IMR-90 (cell line): Measurements from ENCODE around the gene PFKP. TPM values are rescaled to one million over a fixed set of nuclear protein-coding genes. Genes with fewer than 3 reads are reported as not detected.

Experiments used
- ATAC-seq: fragments of 200-7000 bp; cut with Tn5 transposase; 2 replicates; pipeline ENCODE4 v1.9.1; 2020; ENCODE audit warnings: low read depth, mild to moderate bottlenecking, moderate library complexity
- BruUV-seq: library from RNA; stranded (reverse); fragments of 400-500 nt; replicated peaks from 2 replicates; lab custom pipeline; 2021; lab: Mats Ljungman, UMichigan
- CTCF ChIA-PET: fragments of 300-600 bp; formaldehyde crosslinking; extraction: SDS; loops from one replicate; lab custom pipeline; 2021; ENCODE audit warnings: antibody characterized with exemption; lab: Yijun Ruan, JAX
- POLR2A ChIA-PET: fragments of 300-600 bp; sonication (Branson Sonifier 250); formaldehyde crosslinking; loops from one replicate; lab custom pipeline; 2022; ENCODE audit warnings: antibody characterized with exemption; ENCODE audit not compliant: unreplicated experiment; lab: Charles Lee
- DNase-seq: peaks from one replicate; pipeline ENCODE4 v3.0.0; 2013
- H2AFZ ChIP-seq: replicated peaks from 2 replicates; pipeline ENCODE3; 2013; ENCODE audit warnings: low read length, mild to moderate bottlenecking; ENCODE audit not compliant: poor library complexity
- H2AK5ac ChIP-seq: 2 replicates; pipeline ENCODE4 v1.6.1; 2013; ENCODE audit warnings: low read depth, low read length, inconsistent platforms
- H2AK9ac ChIP-seq: replicated peaks from 2 replicates; pipeline ENCODE3; 2013; ENCODE audit warnings: mild to moderate bottlenecking, low read depth, low read length, moderate library complexity; ENCODE audit not compliant: poor library complexity
- H2BK120ac ChIP-seq: 2 replicates; pipeline ENCODE4 v1.6.1; 2013; ENCODE audit warnings: low read depth, low read length, inconsistent platforms
- H2BK15ac ChIP-seq: 3 replicates; pipeline ENCODE4 v1.6.1; 2013; ENCODE audit warnings: low read depth, low read length, inconsistent platforms
- H2BK20ac ChIP-seq: 2 replicates; pipeline ENCODE4 v1.6.1; 2013; ENCODE audit warnings: low read depth, mild to moderate bottlenecking, inconsistent platforms, low read length, moderate library complexity
- H2BK5ac ChIP-seq: 2 replicates; pipeline ENCODE4 v1.6.1; 2013; ENCODE audit warnings: mild to moderate bottlenecking, low read depth, low read length, inconsistent platforms; ENCODE audit not compliant: poor library complexity, severe bottlenecking
- H3K14ac ChIP-seq: replicated peaks from 2 replicates; pipeline ENCODE4 v1.6.1; 2013; ENCODE audit warnings: low read depth, low read length, inconsistent platforms
- H3K18ac ChIP-seq: 2 replicates; pipeline ENCODE4 v1.6.1; 2013; ENCODE audit warnings: low read depth, low read length, control low read depth
- H3K23ac ChIP-seq: 2 replicates; pipeline ENCODE4 v1.6.1; 2013; ENCODE audit warnings: low read depth, low read length, inconsistent platforms
- H3K27ac ChIP-seq: 2 replicates; pipeline ENCODE4 v1.5.1; 2013; ENCODE audit warnings: mild to moderate bottlenecking, control low read depth, low read length; ENCODE audit not compliant: insufficient read depth
- H3K27me3 ChIP-seq: 2 replicates; pipeline ENCODE4 v1.6.1; 2013; ENCODE audit warnings: low read length; ENCODE audit not compliant: control insufficient read depth, insufficient read depth
- H3K36me3 ChIP-seq: 2 replicates; pipeline ENCODE4 v1.6.1; 2013; ENCODE audit warnings: low read length, mixed read lengths; ENCODE audit not compliant: control insufficient read depth, insufficient read depth
- H3K4ac ChIP-seq: 2 replicates; pipeline ENCODE4 v1.6.1; 2013; ENCODE audit warnings: low read depth, low read length, inconsistent platforms
- H3K4me1 ChIP-seq: 2 replicates; pipeline ENCODE4 v1.6.1; 2013; ENCODE audit warnings: low read length, mixed read lengths; ENCODE audit not compliant: control insufficient read depth, insufficient read depth
- H3K4me2 ChIP-seq: 2 replicates; pipeline ENCODE4 v1.6.1; 2013; ENCODE audit warnings: low read depth, mild to moderate bottlenecking, control low read depth, low read length, moderate library complexity
- H3K4me3 ChIP-seq: 2 replicates; pipeline ENCODE4 v1.5.1; 2013; ENCODE audit warnings: low read depth, mild to moderate bottlenecking, control low read depth, low read length, moderate library complexity; ENCODE audit not compliant: insufficient read depth
- H3K56ac ChIP-seq: 2 replicates; pipeline ENCODE4 v1.6.1; 2013; ENCODE audit warnings: low read length, inconsistent platforms; ENCODE audit not compliant: insufficient read depth; ENCODE audit errors: extremely low read depth
- H3K79me1 ChIP-seq, 2 experiments: 2 replicates each; pipeline ENCODE4 v1.6.1; 2013; ENCODE audit warnings: low read length in 2 of 2, inconsistent platforms in 1 of 2, low read depth in 1 of 2
- H3K9ac ChIP-seq: 2 replicates; pipeline ENCODE4 v1.6.1; 2013; ENCODE audit warnings: low read depth, low read length, control low read depth
- H3K9me1 ChIP-seq: 2 replicates; pipeline ENCODE4 v1.6.1; 2013; ENCODE audit warnings: low read length, inconsistent platforms; ENCODE audit not compliant: insufficient read depth
- H3K9me3 ChIP-seq: 2 replicates; pipeline ENCODE4 v1.6.1; 2013; ENCODE audit warnings: low read length; ENCODE audit not compliant: control insufficient read depth, insufficient read depth
- H4K20me1 ChIP-seq: 2 replicates; pipeline ENCODE4 v1.6.1; 2013; ENCODE audit warnings: low read length, inconsistent platforms; ENCODE audit not compliant: insufficient read depth
- H4K5ac ChIP-seq: 2 replicates; pipeline ENCODE4 v1.6.1; 2013; ENCODE audit warnings: mild to moderate bottlenecking, low read depth, low read length, control low read depth
- H4K8ac ChIP-seq, 2 experiments: 2 replicates each; pipeline ENCODE4 v1.6.1; 2013; ENCODE audit warnings: low read depth in 2 of 2, low read length in 2 of 2, control low read depth in 1 of 2, inconsistent platforms in 1 of 2
- H4K91ac ChIP-seq: 2 replicates; pipeline ENCODE4 v1.6.1; 2013; ENCODE audit warnings: low read depth, low read length, inconsistent platforms; ENCODE audit not compliant: insufficient read depth
- BHLHE40 ChIP-seq: fragments of 150-350 bp; IDR thresholded peaks from 2 replicates; pipeline ENCODE4 v1.6.1; 2016; ENCODE audit warnings: mild to moderate bottlenecking, low read depth, low read length
- CEBPB ChIP-seq: IDR thresholded peaks from 2 replicates; pipeline ENCODE4 v1.6.1; 2012; ENCODE audit warnings: low read depth, low read length, improper control_type of control experiment
- CHD1 ChIP-seq: IDR thresholded peaks from 2 replicates; pipeline ENCODE4 v1.6.1; 2012; ENCODE audit warnings: low read depth, low read length, improper control_type of control experiment
- ELK1 ChIP-seq: fragments of 150-350 bp; IDR thresholded peaks from 2 replicates; pipeline ENCODE4 v1.6.1; 2016; ENCODE audit warnings: low read depth, mild to moderate bottlenecking, low read length, moderate library complexity, borderline replicate concordance
- MAZ ChIP-seq: IDR thresholded peaks from 2 replicates; pipeline ENCODE4 v1.6.1; 2012; ENCODE audit warnings: low read depth, mild to moderate bottlenecking, low read length, improper control_type of control experiment, moderate library complexity, borderline replicate concordance
- MXI1 ChIP-seq: IDR thresholded peaks from 2 replicates; pipeline ENCODE4 v1.6.1; 2012; ENCODE audit warnings: low read depth, mild to moderate bottlenecking, low read length, moderate library complexity, borderline replicate concordance
- NFE2L2 ChIP-seq: fragments of 150-350 bp; IDR thresholded peaks from 2 replicates; pipeline ENCODE4 v1.6.1; 2016; ENCODE audit warnings: low read depth, mild to moderate bottlenecking, low read length
- POLR2A ChIP-seq: IDR thresholded peaks from 2 replicates; pipeline ENCODE4 v1.6.1; 2012; ENCODE audit warnings: mild to moderate bottlenecking, low read depth, low read length
- RAD21 ChIP-seq: IDR thresholded peaks from 2 replicates; pipeline ENCODE4 v1.6.1; 2012; ENCODE audit warnings: low read length, improper control_type of control experiment
- RCOR1 ChIP-seq: IDR thresholded peaks from 2 replicates; pipeline ENCODE4 v1.6.1; 2012; ENCODE audit warnings: mild to moderate bottlenecking, low read length, improper control_type of control experiment; ENCODE audit not compliant: insufficient replicate concordance
- RFX5 ChIP-seq: IDR thresholded peaks from 2 replicates; pipeline ENCODE4 v1.8.0; 2012; ENCODE audit warnings: low read depth, mild to moderate bottlenecking, low read length, moderate library complexity
- USF2 ChIP-seq: fragments of 150-350 bp; IDR thresholded peaks from 2 replicates; pipeline ENCODE4 v1.6.1; 2017; ENCODE audit warnings: mild to moderate bottlenecking, antibody characterized with exemption, low read length, low read depth
- WGBS, 2 experiments: methylation state at CpG; one replicate each; pipeline versions ENCODE4 v1.1.5 to v1.1.7; 2013; ENCODE audit warnings: missing lambda C conversion rate in 2 of 2; ENCODE audit not compliant: insufficient read length in 1 of 2; ENCODE audit errors: extremely low coverage in 2 of 2; 5-methylcytosine and 5-hydroxymethylcytosine counted together
- dilution Hi-C: fragments of 300-500 bp; cut with HindIII; formaldehyde crosslinking; loops from one replicate; pipeline ENCODE4 v1.14.3; 2018; ENCODE audit warnings: low sequenced_read_pairs; ENCODE audit not compliant: unreplicated experiment
- in situ Hi-C: fragments of 300-500 bp; cut with MboI; formaldehyde crosslinking; loops from 3 replicates; pipeline ENCODE4 v1.14.3; 2019; ENCODE audit warnings: low sequenced_read_pairs, inconsistent platforms, mixed read lengths
- intact Hi-C: fragments of 100-400 bp; cut with micrococcal nuclease; formaldehyde crosslinking; loops from 2 replicates; pipeline ENCODE4 v1.10.0; 2022
- polyA plus RNA-seq, 3 experiments: library from polyadenylated mRNA; depleted of rRNA; stranded (reverse); fragments of >200 nt; gene quantifications; 2 replicates each; pipeline ENCODE4 v1.2.3, GENCODE V29; 2012; ENCODE audit warnings: low replicate concordance in 1 of 3
- total RNA-seq: library from RNA; depleted of rRNA; stranded (reverse); fragments of >200 nt; gene quantifications from 2 replicates; pipeline ENCODE4 v1.2.3, GENCODE V29; 2012

The PFKP gene
- total and polyA plus RNA-seq, 2 of the 4 experiments (the other 2 are of a cell fraction): 223 to 294 TPM

- H3K23ac ChIP-seq: no peak overlapping the region
- H3K36me3 ChIP-seq: peaks cover 81% of the 10 kb centered on the region
- intact Hi-C loops: no loop called here
Observed at GRCh38 chr10:3122034-3122433, 54.7 kb downstream of the PFKP start.

More at GRCh38 chr10:3122034-3122433, 54.7 kb downstream of the PFKP start:
- no peak overlapping the region for H3K14ac ChIP-seq
- H3K9me3 ChIP-seq: no peaks in the 10 kb centered on the region
- peaks cover 27 to 47% of the 10 kb centered on the region in 2 experiments for H3K79me1 ChIP-seq
- no peak overlapping the region for H2AK5ac ChIP-seq
- no peak overlapping the region for H3K56ac ChIP-seq
- no peaks in the 10 kb centered on the region for H3K27me3 ChIP-seq
- H3K4me2 ChIP-seq: no peak overlapping the region
- no peak overlapping the region for H4K91ac ChIP-seq
- POLR2A ChIA-PET: no interaction called here
- no peaks in the 10 kb centered on the region for H3K4me1 ChIP-seq
- BruUV-seq: no TSS peak
- no peak overlapping the region for H3K18ac ChIP-seq
- dilution Hi-C loops (no loop called here), in situ Hi-C loops (no loop called here)
- H2BK15ac ChIP-seq: no peak overlapping the region
- CTCF ChIA-PET: interaction anchor here (0.6 to 0.7 kb wide), 2 partner anchors 34 to 1022 kb away, joined by 3 to 4 read pairs; no protein-coding TSS in a partner anchor
- no peak overlapping the region for H2BK120ac ChIP-seq
- DNase-seq (no peak), ATAC-seq (no peak)
- H3K4me3 ChIP-seq: no peak overlapping the region
- peaks cover 13% of the 10 kb centered on the region; the same call in 1 of the 2 replicates for H3K9me1 ChIP-seq
- no peak overlapping the region for H2AFZ ChIP-seq
- H3K4ac ChIP-seq: no peak overlapping the region
- TF ChIP-seq NFE2L2: no peak
- TF ChIP-seq RCOR1: no peak
- TF ChIP-seq USF2: no peak
- no peak for TF ChIP-seq BHLHE40
- TF ChIP-seq ELK1: no peak
- TF ChIP-seq CEBPB: no peak
- TF ChIP-seq POLR2A: no peak
- TF ChIP-seq MXI1: no peak
- no peak for TF ChIP-seq RFX5
- no peak for TF ChIP-seq MAZ
- no peak for TF ChIP-seq RAD21
- no peak for TF ChIP-seq CHD1
- peaks cover 24% of the 10 kb centered on the region for H4K20me1 ChIP-seq
- no peak overlapping the region for H4K5ac ChIP-seq
- H2BK5ac ChIP-seq: no peak overlapping the region
- H2BK20ac ChIP-seq: no peak overlapping the region
- no peak overlapping the region for H3K9ac ChIP-seq
- no peak overlapping the region for H2AK9ac ChIP-seq
- WGBS, 2 experiments: 90% methylated on average over 6 of the region's 14 CpGs; no CpG with 5 or more reads in 1 of the 2 experiments
- H4K8ac ChIP-seq: no peak overlapping the region
- no peak overlapping the region for H3K27ac ChIP-seq
